Testis (tissue), 2 donors: Measurements from ENCODE around the gene NDUFA12.

Experiments used
- POLR2A ChIP-seq: fragments of 450-650 bp; IDR thresholded peaks from one replicate; pipeline ENCODE4 v1.6.1; 2017; ENCODE audit warnings: antibody characterized with exemption, mild to moderate bottlenecking, moderate library complexity
- TF ChIP-seq, protein P1 (sequence below), 3 experiments: fragments of 450-650 bp in 2 of 3; fragments of 200-600 bp in 1 of 3; sonication (generic) in 1 of 3; IDR thresholded peaks; one replicate each; pipeline ENCODE4 v1.5.1; 2016 to 2019; ENCODE audit warnings: antibody characterized with exemption in 3 of 3, mild to moderate bottlenecking in 2 of 3, moderate library complexity in 1 of 3

DNA sequence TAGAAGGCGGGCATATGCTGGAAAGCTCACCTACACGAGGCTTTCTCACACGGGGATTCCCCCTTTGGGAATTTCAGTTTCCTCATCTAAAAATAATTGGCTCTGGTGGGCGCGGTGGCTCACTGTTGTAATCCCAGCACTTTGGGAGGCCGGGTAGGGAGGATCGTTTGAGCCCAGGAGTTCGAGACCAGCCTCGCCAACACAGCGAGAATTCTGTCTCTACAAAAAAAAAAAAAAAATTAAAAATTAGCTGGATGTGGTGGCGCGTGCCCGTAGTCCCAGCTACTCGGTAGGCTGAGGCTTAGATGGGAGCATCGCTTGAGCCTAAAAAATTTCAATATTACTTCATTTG, 400 bp upstream of the NDUFA12 start:
- TF ChIP-seq, protein P1, sequence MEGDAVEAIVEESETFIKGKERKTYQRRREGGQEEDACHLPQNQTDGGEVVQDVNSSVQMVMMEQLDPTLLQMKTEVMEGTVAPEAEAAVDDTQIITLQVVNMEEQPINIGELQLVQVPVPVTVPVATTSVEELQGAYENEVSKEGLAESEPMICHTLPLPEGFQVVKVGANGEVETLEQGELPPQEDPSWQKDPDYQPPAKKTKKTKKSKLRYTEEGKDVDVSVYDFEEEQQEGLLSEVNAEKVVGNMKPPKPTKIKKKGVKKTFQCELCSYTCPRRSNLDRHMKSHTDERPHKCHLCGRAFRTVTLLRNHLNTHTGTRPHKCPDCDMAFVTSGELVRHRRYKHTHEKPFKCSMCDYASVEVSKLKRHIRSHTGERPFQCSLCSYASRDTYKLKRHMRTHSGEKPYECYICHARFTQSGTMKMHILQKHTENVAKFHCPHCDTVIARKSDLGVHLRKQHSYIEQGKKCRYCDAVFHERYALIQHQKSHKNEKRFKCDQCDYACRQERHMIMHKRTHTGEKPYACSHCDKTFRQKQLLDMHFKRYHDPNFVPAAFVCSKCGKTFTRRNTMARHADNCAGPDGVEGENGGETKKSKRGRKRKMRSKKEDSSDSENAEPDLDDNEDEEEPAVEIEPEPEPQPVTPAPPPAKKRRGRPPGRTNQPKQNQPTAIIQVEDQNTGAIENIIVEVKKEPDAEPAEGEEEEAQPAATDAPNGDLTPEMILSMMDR (IDR thresholded peaks at IDR 0.05) = no peak
- no peak for TF ChIP-seq POLR2A
